Measurements from ENCODE around the gene ITIH4.

ITIH4 gene

GRCh38 chr3:52834871-52835501 lies 4.5 kb upstream of the ITIH4 start, which contains the start of gene MUSTN1:
TSS of gene MUSTN1 (minus strand) at chr3:52835019. CDS start at chr3:52834948, 71 bp downstream.
- H3K9ac ChIP-seq (ENCODE audit: low read length), result no peak within 1 kb of the TSS
- no peaks in the 10 kb centered on the region for H3K79me1 ChIP-seq (ENCODE audit: low read length)
- no peak within 1 kb of the TSS for H2AK5ac ChIP-seq (ENCODE audit: low read length)
- no peak within 1 kb of the TSS for H3K14ac ChIP-seq (ENCODE audit: low read length)
- no CpG with 5 or more reads among the region's 11 CpGs for WGBS (ENCODE audit: extremely low coverage, insufficient coverage, insufficient read length)
- no peaks in the 10 kb centered on the region for H3K4me1 ChIP-seq (ENCODE audit: control insufficient read depth in 1 of 2, insufficient read depth in 2 of 2, low read length in 2 of 2)
- H3K18ac ChIP-seq (ENCODE audit: low read length), result no peak within 1 kb of the TSS
- H4K12ac ChIP-seq (ENCODE audit: low read depth, low read length), result no peak within 1 kb of the TSS
- no peak within 1 kb of the TSS for H3K4me3 ChIP-seq (ENCODE audit: low read depth, low read length)
- no peaks in the 10 kb centered on the region for H3K79me2 ChIP-seq (ENCODE audit: control insufficient read depth, insufficient read depth, low read length, poor library complexity)
- H4K8ac ChIP-seq (ENCODE audit: low read depth, low read length), result no peak within 1 kb of the TSS
- H3K36me3 ChIP-seq (ENCODE audit: control insufficient read depth in 1 of 2, insufficient read depth in 2 of 2, low read length in 2 of 2), result peaks cover 0 to 6% of the 10 kb centered on the region in 2 experiments
- DNase-seq, result no peak
- no peak within 1 kb of the TSS for H3K4ac ChIP-seq (ENCODE audit: low read depth, low read length)
- H2BK12ac ChIP-seq (ENCODE audit: low read length), result no peak within 1 kb of the TSS
- no peak within 1 kb of the TSS for H2BK120ac ChIP-seq (ENCODE audit: insufficient read depth, low read length, poor library complexity)
- no peak within 1 kb of the TSS for H4K91ac ChIP-seq (ENCODE audit: low read depth, low read length)
- no peak within 1 kb of the TSS for H3K27ac ChIP-seq (ENCODE audit: low read depth, low read length)
- H3K27me3 ChIP-seq (ENCODE audit: insufficient read depth, low read length), result no peaks in the 10 kb centered on the region
- no peak within 1 kb of the TSS for H3K4me2 ChIP-seq (ENCODE audit: low read length)
- no peaks in the 10 kb centered on the region for H3K9me3 ChIP-seq (ENCODE audit: insufficient read depth, low read depth, low read length)
- no peak within 1 kb of the TSS for H2BK5ac ChIP-seq (ENCODE audit: low read depth, low read length, poor library complexity)
- no peak within 1 kb of the TSS for H3K23ac ChIP-seq (ENCODE audit: low read length)
- no peak within 1 kb of the TSS for H2AFZ ChIP-seq (ENCODE audit: insufficient read depth, low read length, poor library complexity)

GRCh38 chr3:52833202-52833601 lies 2.7 kb upstream of the ITIH4 start:
- no peak overlapping the region for H3K27ac ChIP-seq (ENCODE audit: low read depth, low read length)
- peaks cover 0 to 6% of the 10 kb centered on the region in 2 experiments for H3K36me3 ChIP-seq (ENCODE audit: control insufficient read depth in 1 of 2, insufficient read depth in 2 of 2, low read length in 2 of 2)
- no CpG with 5 or more reads among the region's 14 CpGs for whole genome bisulfite sequencing (ENCODE audit: extremely low coverage, insufficient coverage, insufficient read length)
- no peak overlapping the region for H2AFZ ChIP-seq (ENCODE audit: insufficient read depth, low read length, poor library complexity)
- H3K9ac ChIP-seq (ENCODE audit: low read length), result no peak overlapping the region
- no peak overlapping the region for H3K4ac ChIP-seq (ENCODE audit: low read depth, low read length)
- no peak overlapping the region for H3K4me3 ChIP-seq (ENCODE audit: low read depth, low read length)
- H3K18ac ChIP-seq (ENCODE audit: low read length), result no peak overlapping the region
- H3K4me1 ChIP-seq (ENCODE audit: control insufficient read depth in 1 of 2, insufficient read depth in 2 of 2, low read length in 2 of 2), result no peaks in the 10 kb centered on the region
- DNase-seq, result no peak
- no peak overlapping the region for H2BK12ac ChIP-seq (ENCODE audit: low read length)
- H2BK5ac ChIP-seq (ENCODE audit: low read depth, low read length, poor library complexity), result no peak overlapping the region
- H4K91ac ChIP-seq (ENCODE audit: low read depth, low read length), result no peak overlapping the region
- no peak overlapping the region for H2BK120ac ChIP-seq (ENCODE audit: insufficient read depth, low read length, poor library complexity)
- H3K4me2 ChIP-seq (ENCODE audit: low read length), result no peak overlapping the region
- H3K79me2 ChIP-seq (ENCODE audit: control insufficient read depth, insufficient read depth, low read length, poor library complexity), result no peaks in the 10 kb centered on the region
- no peaks in the 10 kb centered on the region for H3K9me3 ChIP-seq (ENCODE audit: insufficient read depth, low read depth, low read length)
- no peak overlapping the region for H3K14ac ChIP-seq (ENCODE audit: low read length)
- H3K79me1 ChIP-seq (ENCODE audit: low read length), result no peaks in the 10 kb centered on the region
- no peak overlapping the region for H4K8ac ChIP-seq (ENCODE audit: low read depth, low read length)
- no peak overlapping the region for H2AK5ac ChIP-seq (ENCODE audit: low read length)
- no peak overlapping the region for H4K12ac ChIP-seq (ENCODE audit: low read depth, low read length)
- H3K23ac ChIP-seq (ENCODE audit: low read length), result no peak overlapping the region
- no peaks in the 10 kb centered on the region for H3K27me3 ChIP-seq (ENCODE audit: insufficient read depth, low read length)

- Histone ChIP-seq H3K27ac (ENCODE audit: low read depth, low read length) (no peak overlapping the region), H3K9me3 (ENCODE audit: insufficient read depth, low read depth, low read length) (no peaks in the 10 kb centered on the region), H3K4me2 (ENCODE audit: low read length) (no peak overlapping the region), H3K14ac (ENCODE audit: low read length) (no peak overlapping the region), H3K4ac (ENCODE audit: low read depth, low read length) (no peak overlapping the region), H2AFZ (ENCODE audit: insufficient read depth, low read length, poor library complexity) (no peak overlapping the region), H3K36me3 (ENCODE audit: control insufficient read depth in 1 of 2, insufficient read depth in 2 of 2, low read length in 2 of 2) (peaks cover 0 to 3% of the 10 kb centered on the region in 2 experiments), H4K91ac (ENCODE audit: low read depth, low read length) (no peak overlapping the region), H4K12ac (ENCODE audit: low read depth, low read length) (no peak overlapping the region), H3K27me3 (ENCODE audit: insufficient read depth, low read length) (no peaks in the 10 kb centered on the region), H4K8ac (ENCODE audit: low read depth, low read length) (no peak overlapping the region), H3K9ac (ENCODE audit: low read length) (no peak overlapping the region), H3K79me1 (ENCODE audit: low read length) (no peaks in the 10 kb centered on the region), H2AK5ac (ENCODE audit: low read length) (no peak overlapping the region), H2BK5ac (ENCODE audit: low read depth, low read length, poor library complexity) (no peak overlapping the region), H2BK120ac (ENCODE audit: insufficient read depth, low read length, poor library complexity) (no peak overlapping the region), H3K4me3 (ENCODE audit: low read depth, low read length) (no peak overlapping the region), H2BK12ac (ENCODE audit: low read length) (no peak overlapping the region), H3K79me2 (ENCODE audit: control insufficient read depth, insufficient read depth, low read length, poor library complexity) (no peaks in the 10 kb centered on the region), H3K18ac (ENCODE audit: low read length) (no peak overlapping the region), H3K4me1 (ENCODE audit: control insufficient read depth in 1 of 2, insufficient read depth in 2 of 2, low read length in 2 of 2) (no peaks in the 10 kb centered on the region), H3K23ac (ENCODE audit: low read length) (no peak overlapping the region)
- WGBS (ENCODE audit: extremely low coverage, insufficient coverage, insufficient read length), result no CpG with 5 or more reads among the region's 21 CpGs
- peak in 1 of 2 donors; percentile 49 for DNase-seq
Measured at GRCh38 chr3:52831500-52832301, 1.2 kb upstream of the ITIH4 start.

GRCh38 chr3:52829906-52830463 lies 487 bp downstream of the ITIH4 start:
- no peak overlapping the region for H4K91ac ChIP-seq (ENCODE audit: low read depth, low read length)
- no peaks in the 10 kb centered on the region for H3K27me3 ChIP-seq (ENCODE audit: insufficient read depth, low read length)
- no peak overlapping the region for H4K12ac ChIP-seq (ENCODE audit: low read depth, low read length)
- no peak overlapping the region for H3K9ac ChIP-seq (ENCODE audit: low read length)
- H2BK12ac ChIP-seq (ENCODE audit: low read length), result no peak overlapping the region
- no peak overlapping the region for H3K4me2 ChIP-seq (ENCODE audit: low read length)
- H2AFZ ChIP-seq (ENCODE audit: insufficient read depth, low read length, poor library complexity), result no peak overlapping the region
- H4K8ac ChIP-seq (ENCODE audit: low read depth, low read length), result no peak overlapping the region
- H3K27ac ChIP-seq (ENCODE audit: low read depth, low read length), result no peak overlapping the region
- no peak for DNase-seq
- peaks cover 2% of the 10 kb centered on the region for H3K9me3 ChIP-seq (ENCODE audit: insufficient read depth, low read depth, low read length)
- H3K18ac ChIP-seq (ENCODE audit: low read length), result no peak overlapping the region
- no peaks in the 10 kb centered on the region for H3K79me2 ChIP-seq (ENCODE audit: control insufficient read depth, insufficient read depth, low read length, poor library complexity)
- H3K79me1 ChIP-seq (ENCODE audit: low read length), result no peaks in the 10 kb centered on the region
- no peaks in the 10 kb centered on the region for H3K36me3 ChIP-seq (ENCODE audit: control insufficient read depth in 1 of 2, insufficient read depth in 2 of 2, low read length in 2 of 2)
- H2AK5ac ChIP-seq (ENCODE audit: low read length), result no peak overlapping the region
- no peaks in the 10 kb centered on the region for H3K4me1 ChIP-seq (ENCODE audit: control insufficient read depth in 1 of 2, insufficient read depth in 2 of 2, low read length in 2 of 2)
- H2BK120ac ChIP-seq (ENCODE audit: insufficient read depth, low read length, poor library complexity), result no peak overlapping the region
- no peak overlapping the region for H3K4me3 ChIP-seq (ENCODE audit: low read depth, low read length)
- no CpG with 5 or more reads among the region's 10 CpGs for WGBS (ENCODE audit: extremely low coverage, insufficient coverage, insufficient read length)
- no peak overlapping the region for H3K14ac ChIP-seq (ENCODE audit: low read length)
- no peak overlapping the region for H3K23ac ChIP-seq (ENCODE audit: low read length)
- no peak overlapping the region for H3K4ac ChIP-seq (ENCODE audit: low read depth, low read length)
- no peak overlapping the region for H2BK5ac ChIP-seq (ENCODE audit: low read depth, low read length, poor library complexity)

Data from trophoblast cell (in vitro differentiated cells and primary cell).